ENCODE data around the gene HNRNPD. TPM values are rescaled to one million over a fixed set of nuclear protein-coding genes. Genes with fewer than 3 reads are reported as not detected.

Gene HNRNPD
- polyA plus RNA-seq, 1 donor from 2014 or later: 144 TPM

- Histone ChIP-seq H3K27ac (ENCODE audit: low read length) (no peak overlapping the region), H3K79me2 (replicated peaks; ENCODE audit: insufficient read depth, low read length) (peaks cover 22% of the 10 kb centered on the region), H3K9me3 (ENCODE audit: low read length) (no peaks in the 10 kb centered on the region), H4K20me1 (ENCODE audit: insufficient read depth) (no peaks in the 10 kb centered on the region), H3K27me3 (ENCODE audit: insufficient read depth, low read depth, low read length) (no peaks in the 10 kb centered on the region), H2AFZ (ENCODE audit: low read depth, low read length) (no peak overlapping the region), H3K4me3 (ENCODE audit: low read length) (no peak overlapping the region), H3K9me2 (ENCODE audit: insufficient read depth, low read length) (no peaks in the 10 kb centered on the region), H3F3A (ENCODE audit: insufficient read depth, low read length, poor library complexity, severe bottlenecking) (no peaks in the 10 kb centered on the region), H3K9ac (ENCODE audit: low read length) (no peak overlapping the region), H3K36me3 (ENCODE audit: insufficient read depth, low read length) (no peaks in the 10 kb centered on the region), H3K4me2 (ENCODE audit: low read length) (no peak overlapping the region)
- TF ChIP-seq TAF1 (IDR thresholded peaks at IDR 0.05; ENCODE audit: low read depth): no peak
- TF ChIP-seq REST (IDR thresholded peaks at IDR 0.05; ENCODE audit: borderline replicate concordance): no peak
- TF ChIP-seq EP300 (conservative IDR thresholded peaks at IDR 0.05; ENCODE audit: poor library complexity, severe bottlenecking): no peak
- TF ChIP-seq MXI1 (conservative IDR thresholded peaks at IDR 0.05; ENCODE audit: poor library complexity, severe bottlenecking): no peak
- no peak for TF ChIP-seq POLR2AphosphoS5 (IDR thresholded peaks at IDR 0.05)
- no peak for TF ChIP-seq RAD21 (conservative IDR thresholded peaks at IDR 0.05)
- TF ChIP-seq CTCF (IDR thresholded peaks at IDR 0.05; ENCODE audit: poor library complexity, severe bottlenecking): no peak
- no peak for TF ChIP-seq SMC3 (conservative IDR thresholded peaks at IDR 0.05; ENCODE audit: poor library complexity)
Observed at GRCh38 chr4:82380344-82380743, 6.6 kb upstream of the HNRNPD start.

- H2AFZ ChIP-seq (ENCODE audit: low read depth, low read length): no peak overlapping the region
- H3K9me2 ChIP-seq (ENCODE audit: insufficient read depth, low read length): no peaks in the 10 kb centered on the region
- peaks cover 19% of the 10 kb centered on the region for H4K20me1 ChIP-seq (ENCODE audit: insufficient read depth)
- H3K9me3 ChIP-seq (ENCODE audit: low read length): no peaks in the 10 kb centered on the region
- H3K9ac ChIP-seq (ENCODE audit: low read length): no peak overlapping the region
- H3K27ac ChIP-seq (ENCODE audit: low read length): no peak overlapping the region
- peak overlapping the region; percentile 76 for H3K4me3 ChIP-seq (ENCODE audit: low read length)
- H3K36me3 ChIP-seq (ENCODE audit: insufficient read depth, low read length): no peaks in the 10 kb centered on the region
- peaks cover 55% of the 10 kb centered on the region for H3K79me2 ChIP-seq (replicated peaks; ENCODE audit: insufficient read depth, low read length)
- peaks cover 4% of the 10 kb centered on the region for H3F3A ChIP-seq (ENCODE audit: insufficient read depth, low read length, poor library complexity, severe bottlenecking)
- peak overlapping the region; percentile 67 for H3K4me2 ChIP-seq (ENCODE audit: low read length)
- H3K27me3 ChIP-seq (ENCODE audit: insufficient read depth, low read depth, low read length): no peaks in the 10 kb centered on the region
- TF ChIP-seq MXI1 (conservative IDR thresholded peaks at IDR 0.05; ENCODE audit: poor library complexity, severe bottlenecking): no peak
Observed at GRCh38 chr4:82376109-82376508, 2.3 kb upstream of the HNRNPD start.

GRCh38 chr4:82373486-82373815 is 340 bp downstream of the HNRNPD start:
- TF ChIP-seq CTCF (IDR thresholded peaks at IDR 0.05; ENCODE audit: poor library complexity, severe bottlenecking) (no peak), REST (IDR thresholded peaks at IDR 0.05; ENCODE audit: borderline replicate concordance) (no peak), MXI1 (conservative IDR thresholded peaks at IDR 0.05; ENCODE audit: poor library complexity, severe bottlenecking) (no peak), RAD21 (conservative IDR thresholded peaks at IDR 0.05) (peak; percentile 6), POLR2AphosphoS5 (IDR thresholded peaks at IDR 0.05) (no peak)
- Histone ChIP-seq H3K27ac (ENCODE audit: low read length) (peak overlapping the region; percentile 98), H3K9me2 (ENCODE audit: insufficient read depth, low read length) (no peaks in the 10 kb centered on the region), H3K4me3 (ENCODE audit: low read length) (peak overlapping the region; percentile 76), H3K4me2 (ENCODE audit: low read length) (no peak overlapping the region), H3K36me3 (ENCODE audit: insufficient read depth, low read length) (no peaks in the 10 kb centered on the region), H3F3A (ENCODE audit: insufficient read depth, low read length, poor library complexity, severe bottlenecking) (peaks cover 4% of the 10 kb centered on the region), H2AFZ (ENCODE audit: low read depth, low read length) (peak overlapping the region; percentile 95), H4K20me1 (ENCODE audit: insufficient read depth) (peaks cover 38% of the 10 kb centered on the region), H3K9ac (ENCODE audit: low read length) (peak overlapping the region; percentile 100), H3K27me3 (ENCODE audit: insufficient read depth, low read depth, low read length) (no peaks in the 10 kb centered on the region), H3K9me3 (ENCODE audit: low read length) (no peaks in the 10 kb centered on the region), H3K79me2 (replicated peaks; ENCODE audit: insufficient read depth, low read length) (peaks cover 81% of the 10 kb centered on the region)
